ENCODE data around the gene BAK1.

GRCh38 chr6:33621711-33622388 is 41.8 kb upstream of the BAK1 start:
- TF ChIP-seq CTCF (conservative IDR thresholded peaks at IDR 0.05; ENCODE audit: low read depth, low read length) = no peak
- TF ChIP-seq CEBPB (IDR thresholded peaks at IDR 0.05; ENCODE audit: low read depth, low read length) = no peak
- TF ChIP-seq POLR2A (IDR thresholded peaks at IDR 0.05; ENCODE audit: low read depth, low read length) = no peak
- TF ChIP-seq CHD1 (IDR thresholded peaks at IDR 0.05; ENCODE audit: low read depth, low read length) = no peak
